Measurements from ENCODE around the gene CDSN. TPM values are rescaled to one million over a fixed set of nuclear protein-coding genes. Genes with fewer than 3 reads are reported as not detected.

Gene CDSN
- total and polyA plus RNA-seq, 2 donors (not counting 1 experiment from before 2014, with no cell fraction given), result not detected

GRCh38 chr6:31075528-31075927 lies 44.7 kb downstream of the CDSN start:
- no peak overlapping the region for H3K9ac ChIP-seq (ENCODE audit: insufficient read depth, low read length)
- DNase-seq (ENCODE audit: low read depth in 2 of 2), result peak; percentile 69 to 77

GRCh38 chr6:31074401-31074800 lies 45.8 kb downstream of the CDSN start:
- no peaks in the 10 kb centered on the region for H4K20me1 ChIP-seq (ENCODE audit: control insufficient read depth, extremely low read depth, insufficient read depth, low read length)
- no peak overlapping the region for H3K9ac ChIP-seq (ENCODE audit: insufficient read depth, low read length)
- no peak overlapping the region for H3K4me3 ChIP-seq (replicated peaks in 1 of 4; ENCODE audit: control extremely low read depth in 1 of 4, insufficient read depth in 1 of 4, low read depth in 3 of 4, low read length in 4 of 4)
- H3K36me3 ChIP-seq (ENCODE audit: control insufficient read depth, insufficient read depth, low read length), result no peaks in the 10 kb centered on the region
- TF ChIP-seq, protein P1, sequence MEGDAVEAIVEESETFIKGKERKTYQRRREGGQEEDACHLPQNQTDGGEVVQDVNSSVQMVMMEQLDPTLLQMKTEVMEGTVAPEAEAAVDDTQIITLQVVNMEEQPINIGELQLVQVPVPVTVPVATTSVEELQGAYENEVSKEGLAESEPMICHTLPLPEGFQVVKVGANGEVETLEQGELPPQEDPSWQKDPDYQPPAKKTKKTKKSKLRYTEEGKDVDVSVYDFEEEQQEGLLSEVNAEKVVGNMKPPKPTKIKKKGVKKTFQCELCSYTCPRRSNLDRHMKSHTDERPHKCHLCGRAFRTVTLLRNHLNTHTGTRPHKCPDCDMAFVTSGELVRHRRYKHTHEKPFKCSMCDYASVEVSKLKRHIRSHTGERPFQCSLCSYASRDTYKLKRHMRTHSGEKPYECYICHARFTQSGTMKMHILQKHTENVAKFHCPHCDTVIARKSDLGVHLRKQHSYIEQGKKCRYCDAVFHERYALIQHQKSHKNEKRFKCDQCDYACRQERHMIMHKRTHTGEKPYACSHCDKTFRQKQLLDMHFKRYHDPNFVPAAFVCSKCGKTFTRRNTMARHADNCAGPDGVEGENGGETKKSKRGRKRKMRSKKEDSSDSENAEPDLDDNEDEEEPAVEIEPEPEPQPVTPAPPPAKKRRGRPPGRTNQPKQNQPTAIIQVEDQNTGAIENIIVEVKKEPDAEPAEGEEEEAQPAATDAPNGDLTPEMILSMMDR (conservative IDR thresholded peaks at IDR 0.05 in 1 of 2, IDR thresholded peaks at IDR 0.05 in 1 of 2; ENCODE audit: low read depth in 1 of 2, low read length in 2 of 2), result no peak
- no peak for TF ChIP-seq EZH2 (IDR thresholded peaks at IDR 0.05; ENCODE audit: low read length, missing control alignments)
- no peak overlapping the region for H2AFZ ChIP-seq (ENCODE audit: low read length)
- no peak for DNase-seq (ENCODE audit: low read depth in 2 of 2)
- no peaks in the 10 kb centered on the region for H3K79me2 ChIP-seq (ENCODE audit: control insufficient read depth, insufficient read depth, low read length)
- H3K27ac ChIP-seq (ENCODE audit: insufficient read depth, low read length), result no peak overlapping the region
- no peaks in the 10 kb centered on the region for H3K27me3 ChIP-seq (ENCODE audit: control insufficient read depth, insufficient read depth, low read length)
- H3K4me2 ChIP-seq (ENCODE audit: extremely low read depth, insufficient read depth, low read length), result no peak overlapping the region
- no peaks in the 10 kb centered on the region for H3K9me3 ChIP-seq (ENCODE audit: control insufficient read depth, insufficient read depth, low read depth, low read length)
- peaks cover 9% of the 10 kb centered on the region for H3K4me1 ChIP-seq (ENCODE audit: control insufficient read depth, extremely low read depth, insufficient read depth, low read length)

More at GRCh38 chr6:31075528-31075927, 44.7 kb downstream of the CDSN start:
- Histone ChIP-seq H2AFZ (ENCODE audit: low read length) (no peak overlapping the region), H3K27ac (ENCODE audit: insufficient read depth, low read length) (peak overlapping the region; percentile 19), H3K4me1 (ENCODE audit: control insufficient read depth, extremely low read depth, insufficient read depth, low read length) (peaks cover 9% of the 10 kb centered on the region), H3K79me2 (ENCODE audit: control insufficient read depth, insufficient read depth, low read length) (no peaks in the 10 kb centered on the region), H3K9me3 (ENCODE audit: control insufficient read depth, insufficient read depth, low read depth, low read length) (no peaks in the 10 kb centered on the region), H3K4me3 (replicated peaks in 1 of 4; ENCODE audit: control extremely low read depth in 1 of 4, insufficient read depth in 1 of 4, low read depth in 3 of 4, low read length in 4 of 4) (no peak overlapping the region), H3K27me3 (ENCODE audit: control insufficient read depth, insufficient read depth, low read length) (no peaks in the 10 kb centered on the region), H4K20me1 (ENCODE audit: control insufficient read depth, extremely low read depth, insufficient read depth, low read length) (no peaks in the 10 kb centered on the region), H3K4me2 (ENCODE audit: extremely low read depth, insufficient read depth, low read length) (no peak overlapping the region), H3K36me3 (ENCODE audit: control insufficient read depth, insufficient read depth, low read length) (no peaks in the 10 kb centered on the region)
- TF ChIP-seq, protein P1 (conservative IDR thresholded peaks at IDR 0.05 in 1 of 2, IDR thresholded peaks at IDR 0.05 in 1 of 2; ENCODE audit: low read depth in 1 of 2, low read length in 2 of 2), result no peak
- no peak for TF ChIP-seq EZH2 (IDR thresholded peaks at IDR 0.05; ENCODE audit: low read length, missing control alignments)

- Histone ChIP-seq H3K9ac (ENCODE audit: insufficient read depth, low read length) (no peak overlapping the region), H2AFZ (ENCODE audit: low read length) (no peak overlapping the region)
Measured at GRCh38 chr6:31070711-31071197, 49.5 kb downstream of the CDSN start.

More at GRCh38 chr6:31070711-31071197, 49.5 kb downstream of the CDSN start:
- TF ChIP-seq EZH2 (IDR thresholded peaks at IDR 0.05; ENCODE audit: low read length, missing control alignments), result no peak
- TF ChIP-seq, protein P1 (conservative IDR thresholded peaks at IDR 0.05 in 1 of 2, IDR thresholded peaks at IDR 0.05 in 1 of 2; ENCODE audit: low read depth in 1 of 2, low read length in 2 of 2), result peak; percentile 77 to 80
- no peak overlapping the region for H3K4me2 ChIP-seq (ENCODE audit: extremely low read depth, insufficient read depth, low read length)
- H3K79me2 ChIP-seq (ENCODE audit: control insufficient read depth, insufficient read depth, low read length), result no peaks in the 10 kb centered on the region
- no peak overlapping the region for H3K27ac ChIP-seq (ENCODE audit: insufficient read depth, low read length)
- H3K4me3 ChIP-seq (replicated peaks in 1 of 4; ENCODE audit: control extremely low read depth in 1 of 4, insufficient read depth in 1 of 4, low read depth in 3 of 4, low read length in 4 of 4), result no peak overlapping the region
- no peaks in the 10 kb centered on the region for H4K20me1 ChIP-seq (ENCODE audit: control insufficient read depth, extremely low read depth, insufficient read depth, low read length)
- H3K9me3 ChIP-seq (ENCODE audit: control insufficient read depth, insufficient read depth, low read depth, low read length), result no peaks in the 10 kb centered on the region
- peak; percentile 80 to 81 for DNase-seq (ENCODE audit: low read depth in 2 of 2)
- H3K27me3 ChIP-seq (ENCODE audit: control insufficient read depth, insufficient read depth, low read length), result peaks cover under 1% of the 10 kb centered on the region
- peaks cover 9% of the 10 kb centered on the region for H3K4me1 ChIP-seq (ENCODE audit: control insufficient read depth, extremely low read depth, insufficient read depth, low read length)
- H3K36me3 ChIP-seq (ENCODE audit: control insufficient read depth, insufficient read depth, low read length), result no peaks in the 10 kb centered on the region
